Islet precursor cell (in vitro differentiated cells): ENCODE data around the gene ALG9.
"Not testable (repeated sequence)": the region's sequence is repeated elsewhere in the genome, so short reads cannot be mapped to it uniquely, and the experiment has no call there.

Experiments
- DNase-seq: peaks from one replicate; pipeline ENCODE4 v3.0.0-alpha.2; 2018

ALG9 gene

GRCh38 chr11:111792955-111793500 lies 78.4 kb downstream of the ALG9 start:
- peak; percentile 7 for DNase-seq

GRCh38 chr11:111792314-111792713 lies 79.1 kb downstream of the ALG9 start:
- peak; percentile 7 for DNase-seq

- peak; percentile 7 for DNase-seq
These were observed 82.9 kb downstream of the ALG9 start for GRCh38 chr11:111788464-111788863.

- DNase-seq, result peak; percentile 18
These were observed 83.3 kb downstream of the ALG9 start for GRCh38 chr11:111788051-111788450.

- peak; percentile 9 for DNase-seq
These were observed 85.4 kb downstream of the ALG9 start for GRCh38 chr11:111785886-111786412.

GRCh38 chr11:111785076-111785475 lies 86.3 kb downstream of the ALG9 start:
- DNase-seq, result no peak

GRCh38 chr11:111784311-111784710 lies 87.1 kb downstream of the ALG9 start:
- DNase-seq, result peak; percentile 7

- no peak for DNase-seq
These were observed 89.2 kb downstream of the ALG9 start for GRCh38 chr11:111782109-111782741.

GRCh38 chr11:111779118-111779517 lies 92.3 kb downstream of the ALG9 start:
- no peak for DNase-seq

GRCh38 chr11:111778047-111778558 lies 93.3 kb downstream of the ALG9 start:
- no peak for DNase-seq

GRCh38 chr11:111777094-111778046 lies 94.0 kb downstream of the ALG9 start:
- no peak for DNase-seq

- peak; percentile 17 for DNase-seq
These were observed 94.8 kb downstream of the ALG9 start for GRCh38 chr11:111776398-111777093.

GRCh38 chr11:111774955-111775710 lies 96.2 kb downstream of the ALG9 start:
- no peak for DNase-seq

GRCh38 chr11:111772535-111772934 lies 98.8 kb downstream of the ALG9 start:
- no peak for DNase-seq

- not testable (repeated sequence) for DNase-seq
These were observed 100.2 kb downstream of the ALG9 start for GRCh38 chr11:111771205-111771604.

- DNase-seq, result no peak
These were observed 100.7 kb downstream of the ALG9 start for GRCh38 chr11:111770581-111771134.

GRCh38 chr11:111766834-111767142 lies 104.6 kb downstream of the ALG9 start:
- DNase-seq, result no peak

GRCh38 chr11:111765984-111766833 lies 105.2 kb downstream of the ALG9 start, which contains the start of gene PPP2R1B:
Gene PPP2R1B (minus strand): TSS chr11:111766389. CDS start chr11:111766361, 28 bp downstream.
- DNase-seq, result peak; percentile 93

- DNase-seq, result no peak
These were observed 105.9 kb downstream of the ALG9 start for GRCh38 chr11:111765320-111765983.

GRCh38 chr11:111764621-111765020 lies 106.8 kb downstream of the ALG9 start:
- DNase-seq, result no peak
